Activated CD4-positive, alpha-beta T cell treated with anti-CD3 and anti-CD28 coated beads, Interleukin-2, amount 10 ng/mL, durations not matched to agents 7 days and 5 days (primary cell): Measurements from ENCODE around the gene ACAD9. TPM values are rescaled to one million over a fixed set of nuclear protein-coding genes. Genes with fewer than 3 reads are reported as not detected.
"Not testable (repeated sequence)": the region's sequence is repeated elsewhere in the genome, so short reads cannot be mapped to it uniquely, and the experiment has no call there.

Experiments used
- CTCF ChIA-PET: fragments of 350-600 bp; sonication (Branson Sonifier 250); formaldehyde crosslinking; loops from one replicate; lab custom pipeline; 2021; ENCODE audit warnings: antibody characterized with exemption; lab: Charles Lee
- POLR2A ChIA-PET: fragments of 350-600 bp; sonication (Branson Sonifier 250); formaldehyde crosslinking; loops from one replicate; lab custom pipeline; 2021; ENCODE audit warnings: antibody characterized with exemption; lab: Charles Lee
- DNase-seq: peaks from one replicate; pipeline ENCODE4 v3.0.0-alpha.2; 2020
- H3K27ac Mint-ChIP-seq: one replicate; pipeline ENCODE4 v1.8.0; 2021; ENCODE audit warnings: mild to moderate bottlenecking, moderate library complexity, mixed read lengths
- H3K27me3 Mint-ChIP-seq: one replicate; pipeline ENCODE4 v1.8.0; 2021; ENCODE audit warnings: mixed read lengths
- H3K36me3 Mint-ChIP-seq: one replicate; pipeline ENCODE4 v1.8.0; 2021; ENCODE audit warnings: low read depth, mixed read lengths
- H3K4me1 Mint-ChIP-seq: one replicate; pipeline ENCODE4 v1.8.0; 2021; ENCODE audit warnings: mixed read lengths
- H3K4me3 Mint-ChIP-seq: one replicate; pipeline ENCODE4 v1.8.0; 2021; ENCODE audit warnings: mild to moderate bottlenecking, moderate library complexity, mixed read lengths
- H3K9me3 Mint-ChIP-seq: one replicate; pipeline ENCODE4 v1.8.0; 2021; ENCODE audit warnings: mixed read lengths
- total RNA-seq, 2 experiments: library from RNA; stranded (reverse); gene quantifications; one replicate each; pipeline ENCODE4 v1.2.3, GENCODE V29; 2021

Gene ACAD9
- total RNA-seq, result 10 to 100 TPM; 74.7 to 77.4 TPM

DNA sequence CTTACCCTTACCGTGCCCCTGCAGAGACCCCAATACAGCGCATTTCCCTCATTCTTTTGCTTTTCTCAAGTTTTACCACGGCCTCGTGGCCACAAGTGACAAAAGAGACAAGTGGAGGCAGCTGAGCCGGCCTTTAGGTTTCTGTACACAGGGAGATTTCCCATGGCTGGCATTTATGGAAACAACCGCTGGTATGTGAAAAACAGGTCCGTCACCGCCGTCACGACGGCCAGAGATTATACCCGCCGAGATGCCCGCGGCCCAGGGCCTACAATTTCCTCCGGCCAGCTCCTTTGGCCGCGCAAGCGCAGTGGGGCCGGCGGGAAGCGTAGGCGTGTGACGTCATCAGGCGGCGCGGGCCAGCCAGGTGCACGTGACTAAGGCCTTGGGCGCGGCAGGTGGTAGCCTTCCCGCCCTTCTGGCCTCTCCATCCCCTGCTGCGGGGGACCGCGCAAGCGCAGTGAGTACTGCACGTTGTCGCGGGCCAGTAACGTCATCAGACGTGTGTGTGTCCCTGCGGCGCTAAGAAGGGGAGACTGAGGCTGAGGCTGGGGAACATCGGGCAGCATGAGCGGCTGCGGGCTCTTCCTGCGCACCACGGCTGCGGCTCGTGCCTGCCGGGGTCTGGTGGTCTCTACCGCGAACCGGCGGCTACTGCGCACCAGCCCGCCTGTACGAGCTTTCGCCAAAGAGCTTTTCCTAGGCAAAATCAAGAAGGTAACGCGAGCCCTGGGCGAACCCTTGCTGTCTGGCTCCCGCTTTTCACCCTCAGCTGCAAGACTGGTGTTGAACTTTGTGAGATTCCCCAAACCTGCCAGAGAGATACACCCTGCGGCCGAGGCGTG, at the start of gene ACAD9:
TSS of gene ACAD9 (plus strand) at position 496 of the 845 bp plus-strand sequence. CDS start at position 568, 72 bp downstream.
- peaks cover 27% of the 10 kb centered on the region for H3K36me3 Mint-ChIP-seq
- peaks cover 61% of the 10 kb centered on the region for H3K4me1 Mint-ChIP-seq
- CTCF ChIA-PET, result interaction anchor here (0.5 to 5.3 kb wide), 15 partner anchors 8 to 362 kb away, joined by 3 to 23 read pairs (median 4); no protein-coding TSS in a partner anchor

DNA sequence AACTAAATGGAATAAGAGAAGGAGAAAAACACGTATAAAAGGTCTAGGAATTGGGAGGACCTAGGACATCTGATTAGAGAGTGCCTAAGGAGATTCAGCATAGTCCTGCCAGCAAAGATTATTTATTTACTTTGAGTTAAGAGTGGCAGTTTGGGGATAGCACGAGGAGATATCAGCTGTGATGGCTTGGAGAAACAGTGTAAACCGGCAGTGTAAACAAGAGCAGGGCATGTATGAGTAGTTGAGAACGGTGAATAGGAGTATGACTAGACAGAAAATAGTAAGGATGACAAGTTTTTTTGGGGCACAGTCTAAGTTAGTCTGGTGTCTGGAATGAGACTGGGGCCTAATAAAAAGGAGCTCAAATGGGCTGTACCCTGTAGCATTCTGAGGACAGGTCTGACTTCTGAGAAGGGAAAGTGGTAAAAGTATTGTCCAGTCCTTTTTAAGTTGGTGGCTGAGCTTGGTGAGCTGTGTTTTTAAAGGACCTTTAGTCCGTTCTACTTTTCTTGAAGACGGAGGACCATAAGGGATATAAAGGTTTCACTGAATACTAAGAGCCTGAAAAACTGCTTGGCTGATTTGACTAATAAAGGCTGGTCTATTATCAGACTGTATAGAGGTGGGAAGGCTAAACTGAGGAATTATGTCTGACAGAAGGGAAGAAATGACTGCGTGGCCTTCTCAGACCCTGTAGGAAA, 49.3 kb upstream of the ACAD9 start:
- H3K27me3 Mint-ChIP-seq, H3K27ac Mint-ChIP-seq, H3K9me3 Mint-ChIP-seq, CTCF ChIA-PET, DNase-seq, H3K36me3 Mint-ChIP-seq, H3K4me1 Mint-ChIP-seq, H3K4me3 Mint-ChIP-seq, POLR2A ChIA-PET: not testable (repeated sequence)

More for the DNA sequence above, at the start of gene ACAD9:
- H3K4me3 Mint-ChIP-seq, result peak within 1 kb of the TSS; percentile 91
- peaks cover 3% of the 10 kb centered on the region for H3K27me3 Mint-ChIP-seq
- H3K9me3 Mint-ChIP-seq, result no peaks in the 10 kb centered on the region
- peak within 1 kb of the TSS; percentile 98 for H3K27ac Mint-ChIP-seq
- POLR2A ChIA-PET, result interaction anchor here (1.0 to 1.5 kb wide), 3 partner anchors 36 to 91 kb away, joined by 3 read pairs; no protein-coding TSS in a partner anchor
- peak; percentile 97 for DNase-seq

DNA sequence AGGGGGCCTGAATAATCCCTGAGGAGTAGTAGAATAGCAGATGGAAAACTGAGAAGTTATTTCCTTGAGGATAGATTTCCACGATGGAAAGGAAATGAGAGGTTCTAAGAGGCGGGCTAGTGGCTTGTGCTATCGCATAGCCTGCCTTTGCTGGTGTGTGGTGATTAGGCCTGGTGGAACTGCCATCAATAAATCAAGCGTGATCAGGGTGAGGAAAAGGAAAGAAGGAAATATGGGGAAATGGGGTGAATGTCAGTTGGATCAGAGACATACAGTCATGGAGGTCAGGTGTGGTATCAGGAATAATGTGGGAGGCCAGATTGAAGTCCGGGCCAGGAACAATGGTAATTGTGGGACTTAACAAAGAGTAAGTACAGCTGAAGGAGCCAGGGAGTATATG, 48.7 kb upstream of the ACAD9 start:
- H3K4me3 Mint-ChIP-seq, POLR2A ChIA-PET, DNase-seq, CTCF ChIA-PET, H3K27ac Mint-ChIP-seq, H3K27me3 Mint-ChIP-seq, H3K36me3 Mint-ChIP-seq, H3K9me3 Mint-ChIP-seq, H3K4me1 Mint-ChIP-seq: not testable (repeated sequence)

DNA sequence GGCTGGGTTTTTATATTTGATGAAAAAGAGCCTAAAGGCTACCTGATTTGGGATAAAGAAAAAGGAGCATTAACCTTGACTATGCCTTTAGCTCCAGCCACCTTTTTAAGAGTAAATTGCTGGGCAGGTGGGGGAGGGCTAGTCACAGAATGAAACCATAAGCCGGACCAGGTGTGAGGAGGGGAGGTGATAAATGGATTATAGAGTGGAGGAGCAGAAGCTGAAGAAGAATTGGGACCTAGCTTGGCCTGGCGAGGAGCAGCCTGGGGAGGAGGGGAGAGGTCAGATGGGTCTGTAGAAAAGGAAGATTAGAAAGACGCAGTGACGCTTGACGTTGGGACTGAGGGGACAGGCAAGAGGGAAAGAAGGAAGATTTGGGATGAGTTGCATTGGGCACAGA, 46.4 kb upstream of the ACAD9 start:
- H3K27ac Mint-ChIP-seq, POLR2A ChIA-PET, H3K36me3 Mint-ChIP-seq: not testable (repeated sequence)

DNA sequence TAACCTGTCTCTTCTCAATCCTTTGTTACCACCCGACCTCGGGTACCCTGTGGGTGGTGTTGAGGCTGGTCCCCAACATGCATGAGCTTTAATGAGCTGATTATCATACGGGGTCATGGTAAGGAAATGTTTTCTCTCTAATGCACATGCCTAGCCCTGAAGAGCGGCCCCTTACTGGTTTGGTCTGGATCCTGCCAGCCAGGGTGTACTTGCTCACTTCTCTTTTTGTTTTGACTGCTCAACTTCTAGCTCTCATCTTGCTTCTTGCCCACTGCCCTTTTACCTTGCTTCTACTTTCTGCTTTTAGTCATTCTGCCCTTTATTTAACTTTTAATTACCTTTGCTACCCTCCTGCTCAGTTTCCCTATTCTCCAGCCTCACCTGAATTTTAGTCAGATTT, 44.3 kb upstream of the ACAD9 start:
- CTCF ChIA-PET, result interaction anchor here (1.3 kb wide), 1 partner anchor 55 kb away, joined by 3 read pairs; no protein-coding TSS in a partner anchor

More for the DNA sequence above, 46.4 kb upstream of the ACAD9 start:
- CTCF ChIA-PET, H3K4me1 Mint-ChIP-seq, H3K9me3 Mint-ChIP-seq, H3K27me3 Mint-ChIP-seq, H3K4me3 Mint-ChIP-seq, DNase-seq: not testable (repeated sequence)

DNA sequence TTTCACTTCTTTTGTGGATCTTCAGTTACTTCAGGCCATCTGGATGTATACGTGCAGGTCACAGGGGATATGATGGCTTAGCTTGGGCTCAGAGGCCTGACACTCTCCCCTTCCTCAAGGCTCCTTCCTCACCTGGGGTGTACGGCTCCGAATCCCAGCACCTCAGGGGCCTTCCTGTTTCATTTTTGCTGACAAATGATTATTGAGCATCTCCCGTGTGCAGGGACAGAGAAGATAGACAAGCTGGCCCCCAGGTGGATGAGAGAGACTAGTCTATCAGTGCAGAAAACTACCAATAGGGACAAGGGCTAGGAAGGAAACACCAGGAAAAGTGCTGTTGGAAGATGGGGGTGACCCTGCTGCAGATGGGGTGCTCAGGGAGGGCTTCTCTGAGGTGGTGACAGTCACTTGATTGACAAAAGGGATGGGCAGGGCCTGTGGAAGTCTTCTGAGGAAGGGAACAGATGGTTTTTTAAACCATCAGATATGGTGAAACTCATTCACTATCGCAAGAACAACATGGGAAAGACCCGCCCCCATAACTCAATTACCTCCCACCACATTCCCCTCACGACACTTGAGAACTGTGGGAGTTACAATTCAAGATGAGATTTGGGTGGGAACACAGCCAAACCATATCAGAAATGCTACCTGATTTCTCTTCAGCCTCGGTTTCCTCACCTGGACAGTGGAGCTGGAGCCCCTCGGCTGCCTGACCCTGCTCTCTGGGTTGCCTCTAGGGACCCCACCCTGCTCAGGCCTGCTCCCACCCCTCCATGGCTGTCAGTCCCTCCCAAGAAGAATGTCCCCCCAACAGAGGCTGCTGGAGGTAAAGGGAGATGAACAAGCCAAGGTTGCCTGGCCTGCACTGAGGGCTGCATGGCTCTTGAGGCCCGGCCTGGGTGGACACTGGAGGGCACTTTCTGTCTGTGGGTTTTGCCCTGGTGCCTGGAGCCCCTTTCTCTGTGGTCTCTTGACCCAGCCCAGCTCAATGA, 37.2 kb upstream of the ACAD9 start:
- Mint-ChIP-seq H3K4me3 (no peak overlapping the region), H3K36me3 (no peaks in the 10 kb centered on the region), H3K27me3 (no peaks in the 10 kb centered on the region), H3K9me3 (no peaks in the 10 kb centered on the region), H3K4me1 (peaks cover 21% of the 10 kb centered on the region), H3K27ac (no peak overlapping the region)
- DNase-seq, result no peak
- ChIA-PET POLR2A (no interaction called here), CTCF (interaction anchor here (0.6 to 0.7 kb wide), 2 partner anchors 94 to 178 kb away, joined by 3 read pairs; no protein-coding TSS in a partner anchor)

More for the DNA sequence above, 44.3 kb upstream of the ACAD9 start:
- peaks cover 2% of the 10 kb centered on the region for H3K27me3 Mint-ChIP-seq
- no peak overlapping the region for H3K27ac Mint-ChIP-seq
- POLR2A ChIA-PET, result no interaction called here
- no peak for DNase-seq
- no peaks in the 10 kb centered on the region for H3K36me3 Mint-ChIP-seq
- no peaks in the 10 kb centered on the region for H3K9me3 Mint-ChIP-seq
- H3K4me3 Mint-ChIP-seq, result no peak overlapping the region
- H3K4me1 Mint-ChIP-seq, result no peaks in the 10 kb centered on the region

DNA sequence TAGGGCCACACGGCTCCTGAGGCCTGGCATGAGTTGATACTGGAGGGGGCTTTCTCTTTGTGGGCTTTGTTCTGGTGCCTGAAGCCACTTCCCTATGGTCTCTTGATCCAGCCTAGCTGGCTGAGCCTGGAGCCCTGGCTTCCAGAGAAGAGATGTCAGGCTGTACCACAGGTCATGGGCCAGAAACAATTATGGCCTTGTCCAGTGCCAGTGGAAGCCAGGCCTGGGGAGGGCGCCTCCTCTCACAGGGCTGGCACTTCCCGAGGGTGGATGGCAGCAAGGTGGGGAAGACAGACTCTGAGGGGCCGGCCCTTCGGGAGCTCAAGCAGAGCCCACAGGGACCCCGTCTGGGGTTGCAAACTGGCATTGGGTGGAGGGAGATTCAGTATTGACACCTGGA, 34.9 kb upstream of the ACAD9 start:
- POLR2A ChIA-PET, result no interaction called here
- Mint-ChIP-seq H3K36me3 (no peaks in the 10 kb centered on the region), H3K27ac (no peak overlapping the region), H3K9me3 (no peaks in the 10 kb centered on the region), H3K27me3 (no peaks in the 10 kb centered on the region), H3K4me1 (peaks cover 22% of the 10 kb centered on the region), H3K4me3 (no peak overlapping the region)
- CTCF ChIA-PET, result interaction anchor here (4.4 kb wide), 1 partner anchor 163 kb away, joined by 23 read pairs; no protein-coding TSS in a partner anchor
- DNase-seq, result no peak

DNA sequence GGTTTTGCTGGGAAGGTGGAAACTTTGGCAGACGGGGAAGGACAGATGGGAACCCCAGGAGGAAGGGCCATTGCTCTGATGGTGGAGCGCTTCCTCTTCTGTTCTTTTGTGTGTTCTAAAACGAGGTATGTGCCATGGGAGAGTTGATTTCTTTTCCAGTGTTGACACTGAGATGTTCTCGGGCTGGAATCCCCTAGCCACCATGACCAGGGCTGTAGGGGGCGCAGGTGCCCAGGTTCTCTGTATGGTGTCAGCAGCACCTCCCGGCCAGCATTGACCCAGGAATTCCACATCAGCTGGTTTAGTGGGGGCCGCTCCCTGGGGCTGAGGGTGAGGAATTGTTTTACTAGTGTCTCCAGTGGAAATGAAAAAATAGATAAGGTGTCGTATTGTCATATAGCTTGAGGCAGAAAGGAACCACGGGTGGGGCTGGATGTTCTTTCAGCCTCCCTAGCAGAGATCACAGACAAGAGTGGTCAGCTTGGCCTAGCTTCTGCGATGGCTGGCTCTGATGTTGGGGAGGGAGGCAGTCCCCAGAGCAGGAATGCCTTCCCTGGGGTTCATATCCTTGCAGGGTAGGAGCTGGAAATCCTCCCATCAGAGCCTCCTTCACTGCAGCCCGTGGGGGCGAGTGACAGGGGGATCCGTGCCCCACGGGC, 34.2 kb upstream of the ACAD9 start:
- H3K4me3 Mint-ChIP-seq, result peak overlapping the region; percentile 61
- POLR2A ChIA-PET, result no interaction called here
- no peaks in the 10 kb centered on the region for H3K9me3 Mint-ChIP-seq
- H3K27ac Mint-ChIP-seq, result peak overlapping the region; percentile 37
- H3K4me1 Mint-ChIP-seq, result peaks cover 22% of the 10 kb centered on the region
- DNase-seq, result no peak
- H3K36me3 Mint-ChIP-seq, result no peaks in the 10 kb centered on the region
- H3K27me3 Mint-ChIP-seq, result no peaks in the 10 kb centered on the region
- CTCF ChIA-PET, result interaction anchor here (0.7 to 4.4 kb wide), 14 partner anchors 8 to 236 kb away, joined by 3 to 23 read pairs (median 4); no protein-coding TSS in a partner anchor

DNA sequence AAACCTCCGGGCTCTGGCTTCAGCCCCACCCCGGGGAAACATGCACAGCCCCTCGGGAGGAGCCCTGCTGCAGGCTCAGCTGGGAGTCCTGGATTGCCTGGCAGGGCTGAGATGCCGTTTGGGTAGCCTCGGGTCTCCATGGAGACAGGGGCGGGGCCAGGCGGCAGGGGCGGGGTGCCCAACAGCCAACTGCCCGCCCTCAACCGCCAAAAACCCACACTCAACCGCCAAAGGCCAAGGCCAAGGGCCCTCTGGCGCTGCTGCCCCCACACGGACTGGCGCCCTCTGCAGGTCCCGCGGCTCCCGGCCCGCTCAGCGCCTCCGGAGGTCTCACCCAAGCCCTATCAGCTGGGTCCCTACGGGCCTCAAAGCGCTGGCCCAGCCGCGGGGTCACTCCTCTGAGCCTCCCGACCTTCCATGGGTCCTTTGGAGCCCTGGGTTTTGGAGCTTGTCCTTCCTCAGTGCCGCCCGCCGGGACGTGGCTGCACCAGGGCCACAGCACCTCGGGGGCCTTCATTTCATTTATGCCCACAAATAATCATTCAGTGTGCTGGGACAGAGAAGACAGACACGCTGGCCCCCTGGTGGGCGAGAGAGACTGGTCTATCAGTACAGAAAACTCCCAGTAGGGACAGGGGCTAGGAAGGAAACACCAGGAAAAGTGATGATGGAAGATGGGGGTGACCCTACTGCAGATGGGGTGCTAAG, 33.5 kb upstream of the ACAD9 start:
- no peaks in the 10 kb centered on the region for H3K27me3 Mint-ChIP-seq
- no peaks in the 10 kb centered on the region for H3K36me3 Mint-ChIP-seq
- peak overlapping the region; percentile 87 for H3K27ac Mint-ChIP-seq
- no peaks in the 10 kb centered on the region for H3K9me3 Mint-ChIP-seq
- peaks cover 22% of the 10 kb centered on the region for H3K4me1 Mint-ChIP-seq
- peak; percentile 82 for DNase-seq
- ChIA-PET POLR2A (no interaction called here), CTCF (interaction anchor here (0.6 to 4.4 kb wide), 16 partner anchors 8 to 320 kb away, joined by 3 to 23 read pairs (median 4); no protein-coding TSS in a partner anchor)
- H3K4me3 Mint-ChIP-seq, result peak overlapping the region; percentile 61

DNA sequence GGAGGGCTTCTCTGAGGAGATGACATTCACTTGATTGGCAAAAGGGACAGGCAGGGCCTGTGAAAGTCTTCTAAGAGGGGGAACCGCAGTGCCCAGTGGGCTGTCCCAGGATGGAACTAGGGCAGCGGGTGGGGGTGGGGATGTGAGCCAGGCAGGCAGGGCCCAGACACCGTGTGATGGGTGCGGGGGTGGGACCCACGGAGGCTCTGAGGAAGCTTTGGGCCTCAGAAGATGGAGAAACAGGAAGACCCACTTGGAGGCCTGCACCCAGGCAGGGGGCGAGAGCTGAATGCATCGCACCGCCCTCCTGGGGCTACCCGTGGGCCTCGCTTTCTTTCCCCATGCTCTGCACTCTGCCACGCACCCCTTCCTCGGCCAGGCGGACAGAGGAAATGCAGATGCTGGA, 32.9 kb upstream of the ACAD9 start:
- ChIA-PET CTCF (interaction anchor here (0.6 to 4.4 kb wide), 10 partner anchors 9 to 319 kb away, joined by 3 to 23 read pairs (median 4); partner anchors contain the start of gene ACAD9), POLR2A (no interaction called here)
- Mint-ChIP-seq H3K36me3 (no peaks in the 10 kb centered on the region), H3K27ac (peak overlapping the region; percentile 87), H3K9me3 (no peaks in the 10 kb centered on the region), H3K4me1 (peaks cover 22% of the 10 kb centered on the region), H3K27me3 (no peaks in the 10 kb centered on the region), H3K4me3 (peak overlapping the region; percentile 61)
- DNase-seq, result no peak
